GM18951 (cell line): Measurements from ENCODE around the gene CLTA.
"Not testable (repeated sequence)": the region's sequence is repeated elsewhere in the genome, so short reads cannot be mapped to it uniquely, and the experiment has no call there.

Experiments
- POLR2A ChIP-seq: IDR thresholded peaks from 4 replicates; pipeline ENCODE4 v1.6.1; 2011; ENCODE audit warnings: mild to moderate bottlenecking; ENCODE audit not compliant: insufficient read length, insufficient read depth; ENCODE audit errors: extremely low read depth
- in situ Hi-C: fragments of 300-500 bp; cut with MboI; formaldehyde crosslinking; loops from one replicate; pipeline ENCODE4 v1.12.0; 2022; ENCODE audit warnings: low sequenced_read_pairs, mixed read lengths, inconsistent platforms; ENCODE audit not compliant: unreplicated experiment

CLTA gene

DNA sequence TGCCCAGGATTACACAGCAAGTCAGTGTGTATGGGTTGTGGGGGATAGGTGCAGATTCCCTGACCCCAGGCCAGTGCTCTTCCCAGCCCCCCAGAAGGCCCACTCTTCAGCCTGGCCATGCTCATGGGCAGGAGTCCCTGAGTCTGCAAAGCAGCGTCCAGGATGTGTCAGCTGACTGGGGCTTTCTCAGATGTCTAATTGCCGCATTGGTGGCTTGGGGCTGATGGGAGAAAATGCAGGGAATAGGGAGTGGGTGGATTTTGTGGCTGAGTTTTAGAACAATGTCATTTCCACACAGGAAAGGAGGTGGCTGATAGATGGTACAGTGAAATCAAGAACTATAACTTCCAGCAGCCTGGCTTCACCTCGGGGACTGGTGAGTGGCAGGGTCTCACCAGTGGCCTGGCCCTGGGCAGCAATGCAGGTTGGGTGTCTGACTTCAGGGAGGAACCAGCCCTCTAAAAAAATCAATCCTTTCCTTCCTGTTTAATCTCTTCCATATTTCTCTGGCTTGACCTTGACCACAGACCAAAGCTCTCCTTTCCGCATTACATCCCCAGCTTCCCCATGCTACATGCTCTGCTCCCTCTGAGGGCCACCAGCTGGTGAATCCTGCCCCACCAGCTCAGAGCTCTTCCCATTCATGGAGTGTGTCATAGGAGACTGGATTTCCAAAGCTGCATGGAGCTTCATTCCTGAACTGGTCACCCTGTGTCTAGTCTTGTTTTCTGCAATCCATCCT, 40.0 kb upstream of the CLTA start:
- no peak for TF ChIP-seq POLR2A

DNA sequence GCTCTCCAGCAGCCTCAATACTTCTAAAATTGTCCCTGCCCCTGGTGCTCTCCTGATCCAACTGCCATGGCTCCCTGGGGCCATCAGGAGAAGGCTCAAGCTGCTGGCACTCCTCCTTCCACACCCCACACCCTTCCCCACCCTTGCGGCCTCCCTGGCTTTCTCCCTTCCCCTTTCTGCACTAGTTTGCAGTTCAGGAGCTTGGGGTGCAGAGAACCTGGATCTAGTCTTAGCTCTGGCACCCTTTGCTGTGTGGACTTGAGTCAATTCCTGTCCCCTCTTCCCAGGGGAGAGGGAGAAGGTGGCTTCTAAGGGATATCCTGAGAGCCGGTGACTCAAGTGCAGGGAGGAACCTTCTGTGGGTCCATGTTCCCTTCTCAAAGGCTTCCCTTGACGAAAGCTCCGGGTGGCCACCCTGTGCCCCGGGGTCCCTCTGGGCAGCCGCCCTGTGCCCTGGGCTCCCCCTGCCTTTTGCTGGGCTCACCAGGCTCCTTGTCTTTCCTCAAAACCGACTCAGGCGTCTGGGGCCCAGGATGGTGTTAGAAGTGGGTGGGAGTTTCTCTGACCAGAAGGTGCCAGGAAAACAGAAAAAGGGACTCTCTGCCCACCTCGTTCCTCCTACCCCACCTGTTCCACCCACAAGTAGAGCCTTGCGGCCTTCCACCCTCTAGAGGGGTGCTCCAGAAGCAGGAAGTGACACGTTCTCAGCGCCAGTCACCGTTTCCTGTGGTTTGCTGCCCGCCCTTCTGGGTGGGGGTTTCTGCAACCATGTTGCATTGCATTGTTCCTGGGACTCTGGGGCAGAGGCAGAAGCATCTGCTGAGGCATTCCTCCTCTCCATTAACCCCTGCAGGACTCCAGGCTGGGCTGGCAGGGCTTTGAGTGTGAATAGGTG, 39.2 kb upstream of the CLTA start:
- in situ Hi-C loops = no loop called here
- TF ChIP-seq POLR2A = peak; percentile 56

More for the DNA sequence above, 40.0 kb upstream of the CLTA start:
- in situ Hi-C loops = no loop called here

DNA sequence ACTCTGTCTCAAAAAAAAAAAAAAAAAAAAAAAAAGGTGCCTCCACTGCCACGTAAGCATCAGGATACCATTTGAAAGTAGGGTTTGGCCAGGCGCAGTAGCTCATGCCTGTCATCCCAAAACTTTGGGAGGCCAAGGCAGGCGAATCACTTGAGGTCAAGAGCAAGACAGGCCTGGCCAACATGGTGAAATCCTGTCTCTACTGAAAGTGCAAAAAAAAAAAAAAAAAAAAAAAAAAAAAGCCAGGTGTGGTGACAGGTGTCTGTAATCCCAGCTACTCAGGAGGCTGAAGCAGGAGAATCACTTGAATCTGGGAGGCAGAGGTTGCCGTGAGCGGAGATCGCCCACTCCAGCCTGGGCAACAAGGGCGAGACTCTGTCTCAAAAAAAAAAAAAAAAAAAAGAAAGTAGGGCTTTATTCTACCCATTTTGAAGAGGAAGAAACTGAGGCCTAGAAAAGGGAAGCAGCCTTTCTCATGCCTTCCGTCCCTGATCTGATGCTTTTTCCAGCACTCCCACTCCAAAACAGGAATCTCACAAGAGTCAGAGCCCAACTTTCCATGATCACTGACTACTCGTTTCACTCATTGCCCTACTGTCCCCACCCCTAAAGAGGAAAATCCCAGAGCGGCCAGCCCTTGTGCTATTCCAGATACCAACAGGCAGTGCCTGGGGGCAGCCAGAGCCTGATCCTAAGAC, 37.8 kb upstream of the CLTA start:
- TF ChIP-seq POLR2A = no peak
- in situ Hi-C loops = no loop called here

DNA sequence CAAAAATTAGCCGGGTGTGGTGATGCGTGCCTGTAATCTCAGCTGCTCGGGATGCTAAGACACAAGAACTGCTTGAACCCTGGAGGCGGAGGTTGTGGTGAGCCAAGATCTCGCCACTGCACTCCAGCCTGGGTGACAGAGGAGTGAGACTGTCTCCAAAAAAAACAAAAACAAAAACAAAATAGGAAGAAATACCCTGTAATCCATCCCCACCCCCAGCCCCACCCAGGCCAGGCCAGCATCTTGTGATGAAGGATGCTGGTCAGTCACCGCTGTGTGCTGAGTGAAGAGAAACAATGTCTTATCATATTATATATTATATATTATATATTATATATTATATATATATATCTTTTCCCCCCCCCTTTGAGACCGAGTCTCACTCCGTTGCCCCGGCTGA, 37.0 kb upstream of the CLTA start:
- no peak for TF ChIP-seq POLR2A
- in situ Hi-C loops = no loop called here

DNA sequence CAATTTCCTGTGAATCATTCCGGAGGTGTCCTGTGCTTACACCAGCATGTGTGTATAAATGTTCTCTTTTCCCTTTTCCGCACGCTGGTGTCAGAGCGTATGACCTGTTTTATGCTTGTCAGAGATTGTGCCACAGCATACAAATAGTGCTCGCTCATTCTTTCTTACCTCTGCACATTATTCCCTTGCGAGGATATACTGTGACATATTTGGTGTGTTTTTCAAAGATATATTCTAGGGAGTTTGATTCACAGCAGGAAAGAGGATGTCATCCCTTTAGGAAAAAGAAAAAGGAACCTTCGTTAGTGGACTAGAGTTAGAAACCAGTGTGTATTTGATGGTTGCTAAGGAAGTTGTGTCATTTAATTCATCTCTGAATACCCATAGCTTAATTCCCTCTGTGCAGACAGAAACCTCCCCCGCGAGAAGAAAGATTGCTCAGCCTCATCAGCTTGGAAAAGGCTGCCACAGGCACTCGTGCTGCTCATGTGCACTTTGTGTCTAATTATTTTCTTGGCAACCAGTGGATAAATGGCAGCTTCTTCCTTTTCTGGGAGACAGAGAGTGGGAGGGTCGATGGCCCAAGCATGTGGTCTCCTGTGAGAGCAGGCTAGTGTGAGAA, 36.3 kb upstream of the CLTA start:
- TF ChIP-seq POLR2A = no peak

DNA sequence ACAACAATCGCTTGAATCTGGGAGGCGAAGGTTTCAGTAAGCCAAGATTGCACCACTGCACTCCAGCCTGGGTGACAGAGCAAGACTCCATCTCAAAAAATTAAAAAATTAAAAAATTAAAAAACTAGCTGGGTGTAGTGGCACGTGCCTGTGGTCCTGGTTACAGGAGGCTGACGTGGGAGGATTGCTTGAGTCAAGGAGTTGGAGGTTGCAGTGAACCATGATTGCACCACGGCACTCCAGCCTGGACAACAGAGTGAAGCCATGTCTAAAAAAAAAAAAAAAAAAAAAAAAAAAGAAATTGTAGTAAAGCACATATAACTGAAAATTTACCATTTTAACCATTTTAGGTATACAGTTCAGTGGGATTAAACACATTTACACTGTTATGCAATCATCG, 34.6 kb upstream of the CLTA start:
- no peak for TF ChIP-seq POLR2A
- in situ Hi-C loops = no loop called here

More for the DNA sequence above, 36.3 kb upstream of the CLTA start:
- in situ Hi-C loops = no loop called here

DNA sequence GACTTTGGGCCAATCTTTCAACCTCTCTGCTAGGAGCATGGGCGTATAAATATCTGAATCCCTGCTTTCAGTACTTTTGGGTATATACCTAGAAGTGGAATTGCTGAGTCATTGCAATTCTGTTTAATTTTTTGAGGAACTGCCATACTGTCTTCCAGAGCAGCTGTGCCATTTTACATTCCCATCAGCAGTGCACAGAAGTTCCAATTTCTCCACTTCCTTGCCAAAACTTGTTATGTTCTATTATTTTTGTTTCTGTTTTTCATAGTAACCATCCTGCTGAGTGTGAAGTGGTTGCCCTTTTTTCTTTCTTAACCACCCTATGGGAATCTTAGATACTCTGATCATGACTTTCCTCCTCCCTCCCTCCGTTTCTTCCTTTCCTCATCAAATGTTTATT, 32.6 kb upstream of the CLTA start:
- TF ChIP-seq POLR2A = no peak
- in situ Hi-C loops = no loop called here

DNA sequence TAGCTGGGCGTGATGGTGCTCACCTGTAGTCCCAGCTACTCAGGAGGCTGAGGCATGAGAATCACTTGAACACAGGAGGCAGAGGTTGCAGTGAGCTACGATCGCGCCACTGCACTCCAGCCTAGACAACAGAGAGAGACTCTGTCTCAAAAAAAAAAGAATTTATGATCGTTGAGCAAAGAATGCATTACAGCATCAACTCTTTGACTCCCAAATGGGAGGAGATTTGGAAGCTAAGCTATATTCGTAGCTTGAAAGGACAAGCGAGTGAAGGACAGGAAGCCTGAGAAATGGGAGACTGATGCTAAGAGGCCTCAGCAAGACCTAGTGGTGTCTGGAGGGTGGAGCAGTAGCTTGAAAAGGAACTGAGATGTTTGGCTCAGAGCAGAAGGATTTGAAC, 31.8 kb upstream of the CLTA start:
- in situ Hi-C loops = no loop called here

DNA sequence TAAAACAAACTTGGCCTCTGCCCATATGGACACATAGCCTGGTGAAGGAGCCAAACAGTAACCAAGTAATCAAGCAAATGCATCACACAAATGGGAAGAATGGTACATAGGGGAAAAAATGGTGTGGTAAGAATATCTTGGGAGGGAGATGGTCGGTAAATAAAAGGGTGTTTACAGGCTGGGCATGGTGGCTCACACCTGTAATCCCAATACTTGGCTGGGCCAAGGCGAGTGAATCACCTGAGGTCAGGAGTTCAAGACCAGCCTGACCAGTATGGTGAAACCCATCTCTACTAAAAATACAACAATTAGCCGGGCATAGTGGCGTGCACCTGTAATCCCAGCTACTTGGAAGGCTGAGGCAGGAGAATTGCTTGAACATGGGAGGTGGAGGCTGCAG, 31.2 kb upstream of the CLTA start:
- in situ Hi-C loops = not testable (repeated sequence)

More for the DNA sequence above, 31.8 kb upstream of the CLTA start:
- TF ChIP-seq POLR2A = no peak

DNA sequence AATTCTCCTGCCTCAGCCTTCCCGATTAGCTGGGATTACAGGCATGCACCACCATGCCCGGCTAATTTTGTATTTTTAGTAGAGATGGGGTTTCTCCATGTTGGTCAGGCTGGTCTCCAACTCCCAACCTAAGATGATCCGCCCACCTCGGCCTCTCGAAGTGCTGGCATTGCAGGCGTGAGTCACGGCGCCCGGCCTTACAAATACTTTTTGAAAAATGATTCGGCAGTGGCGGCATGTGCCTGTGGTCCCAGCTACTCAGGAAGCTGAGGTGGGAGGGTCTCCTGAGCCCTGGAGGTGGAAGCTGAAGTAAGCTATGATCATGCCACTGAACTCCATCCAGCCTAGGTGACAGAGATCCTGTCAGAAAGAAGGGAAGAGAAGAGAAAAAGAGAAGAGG, 30.6 kb upstream of the CLTA start:
- in situ Hi-C loops = not testable (repeated sequence)

- no peak for TF ChIP-seq POLR2A
- in situ Hi-C loops = no loop called here
Measured at GRCh38 chr9:36161187-36161586, 29.5 kb upstream of the CLTA start.

- no peak for TF ChIP-seq POLR2A
- in situ Hi-C loops = no loop called here
Measured at GRCh38 chr9:36162211-36162738, 28.4 kb upstream of the CLTA start.
